Activated T-helper 17 cell treated with anti-CD3 and anti-CD28 coated beads, Interleukin-2, amount 50 U/mL, for 72 hours (primary cell): ENCODE measurements around the gene TUBGCP3. TPM values are rescaled to one million over a fixed set of nuclear protein-coding genes. Genes with fewer than 3 reads are reported as not detected.

ENCODE experiments used
- ATAC-seq: fragments of 150-1000 bp; cut with Tn5 transposase; replicated peaks from 2 replicates; pipeline ENCODE4 v1.10.0; 2021; ENCODE audit warnings: mild to moderate bottlenecking, moderate library complexity
- H3K27ac Mint-ChIP-seq: one replicate; pipeline ENCODE4 v1.8.0; 2022; ENCODE audit warnings: mixed read lengths
- H3K27me3 Mint-ChIP-seq: one replicate; pipeline ENCODE4 v1.8.0; 2022; ENCODE audit warnings: mixed read lengths
- H3K36me3 Mint-ChIP-seq: one replicate; pipeline ENCODE4 v1.8.0; 2022; ENCODE audit warnings: low read depth, mild to moderate bottlenecking, mixed read lengths
- H3K4me1 Mint-ChIP-seq: one replicate; pipeline ENCODE4 v1.8.0; 2022; ENCODE audit warnings: mixed read lengths
- H3K4me3 Mint-ChIP-seq: one replicate; pipeline ENCODE4 v1.8.0; 2022; ENCODE audit warnings: mild to moderate bottlenecking, mixed read lengths
- H3K9me3 Mint-ChIP-seq: one replicate; pipeline ENCODE4 v1.8.0; 2022; ENCODE audit warnings: mixed read lengths
- total RNA-seq, 2 donors: library from RNA; stranded (reverse); gene quantifications; one replicate each; pipeline ENCODE4 v1.2.3, GENCODE V29; 2022

Gene TUBGCP3
- total RNA-seq, 2 donors from 2014 or later = 31.3 to 46.4 TPM

- H3K4me3 Mint-ChIP-seq = no peak overlapping the region
- H3K27ac Mint-ChIP-seq = no peak overlapping the region
- H3K9me3 Mint-ChIP-seq = peaks cover 4% of the 10 kb centered on the region
- H3K27me3 Mint-ChIP-seq = no peaks in the 10 kb centered on the region
- ATAC-seq = no peak
- no peaks in the 10 kb centered on the region for H3K36me3 Mint-ChIP-seq
- no peaks in the 10 kb centered on the region for H3K4me1 Mint-ChIP-seq
Observed at GRCh38 chr13:112477070-112477619, 110.8 kb downstream of the TUBGCP3 start.

GRCh38 chr13:112475889-112476288 is 112.1 kb downstream of the TUBGCP3 start:
- no peaks in the 10 kb centered on the region for H3K9me3 Mint-ChIP-seq
- H3K4me3 Mint-ChIP-seq = no peak overlapping the region
- no peak for ATAC-seq
- H3K27me3 Mint-ChIP-seq = no peaks in the 10 kb centered on the region
- no peaks in the 10 kb centered on the region for H3K36me3 Mint-ChIP-seq
- H3K4me1 Mint-ChIP-seq = no peaks in the 10 kb centered on the region
- H3K27ac Mint-ChIP-seq = no peak overlapping the region

GRCh38 chr13:112474869-112475268 is 113.1 kb downstream of the TUBGCP3 start:
- Mint-ChIP-seq H3K9me3 (no peaks in the 10 kb centered on the region), H3K36me3 (no peaks in the 10 kb centered on the region), H3K27me3 (no peaks in the 10 kb centered on the region), H3K4me1 (no peaks in the 10 kb centered on the region), H3K4me3 (no peak overlapping the region), H3K27ac (no peak overlapping the region)
- no peak for ATAC-seq

DNA sequence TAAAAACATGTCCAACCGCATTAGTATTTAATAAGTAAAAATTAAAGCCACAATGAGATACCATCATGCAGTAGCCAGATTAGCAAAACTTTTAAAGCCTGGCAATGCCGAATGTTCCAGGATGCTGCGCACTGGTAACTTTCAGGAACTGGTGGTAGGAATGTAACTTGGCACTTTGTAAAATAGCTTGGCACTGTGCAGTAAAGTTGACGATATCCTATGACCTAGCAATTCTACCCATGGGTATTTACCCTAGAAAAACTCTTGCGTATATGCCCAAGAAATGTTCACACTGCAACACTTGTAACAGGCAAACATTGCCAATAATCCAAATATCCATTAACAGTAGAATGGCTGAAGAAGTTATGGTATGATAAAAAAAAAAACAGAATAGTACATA is 114.1 kb downstream of the TUBGCP3 start:
- Mint-ChIP-seq H3K27me3 (no peaks in the 10 kb centered on the region), H3K4me1 (no peaks in the 10 kb centered on the region)

DNA sequence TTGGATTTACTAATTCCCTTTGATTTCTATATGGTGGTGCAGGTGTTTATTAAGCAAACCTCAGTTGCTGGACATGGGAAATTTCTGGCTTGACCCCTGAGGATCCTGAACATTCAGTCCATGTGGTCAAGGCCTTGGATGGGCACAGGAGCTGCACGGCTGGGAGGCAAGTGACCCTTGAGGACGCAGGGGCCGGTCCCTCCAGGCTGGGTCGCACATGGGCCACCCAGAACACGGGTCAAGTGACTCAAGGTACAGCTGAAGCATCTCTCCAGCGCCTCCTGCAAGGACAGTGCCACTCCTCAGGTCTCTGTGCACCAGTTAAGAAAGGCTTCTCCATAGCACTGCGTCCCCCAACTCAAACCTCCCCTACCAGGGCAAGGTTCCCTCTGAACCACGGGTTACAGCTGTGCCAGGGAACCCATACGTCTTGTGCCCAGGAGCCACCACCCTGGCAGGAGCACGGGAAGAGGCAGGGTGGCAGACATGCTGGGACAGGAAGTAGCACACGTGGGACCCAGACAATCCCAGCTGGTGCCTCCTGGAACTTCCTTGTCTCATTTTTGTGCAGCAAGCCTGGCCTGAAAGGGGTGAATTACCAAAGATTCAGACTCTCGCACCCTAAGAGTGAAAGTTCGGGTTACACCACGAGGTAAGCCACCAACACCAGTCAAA is 118.7 kb downstream of the TUBGCP3 start:
- Mint-ChIP-seq H3K27ac (no peak overlapping the region), H3K4me3 (no peak overlapping the region), H3K9me3 (no peaks in the 10 kb centered on the region), H3K27me3 (no peaks in the 10 kb centered on the region), H3K36me3 (no peaks in the 10 kb centered on the region), H3K4me1 (no peaks in the 10 kb centered on the region)
- ATAC-seq = no peak

More for the DNA sequence above, 114.1 kb downstream of the TUBGCP3 start:
- no peaks in the 10 kb centered on the region for H3K9me3 Mint-ChIP-seq
- no peak overlapping the region for H3K4me3 Mint-ChIP-seq
- ATAC-seq = no peak
- no peak overlapping the region for H3K27ac Mint-ChIP-seq
- H3K36me3 Mint-ChIP-seq = no peaks in the 10 kb centered on the region

- Mint-ChIP-seq H3K27ac (no peak overlapping the region), H3K4me3 (no peak overlapping the region), H3K27me3 (no peaks in the 10 kb centered on the region), H3K36me3 (no peaks in the 10 kb centered on the region), H3K4me1 (no peaks in the 10 kb centered on the region), H3K9me3 (no peaks in the 10 kb centered on the region)
- no peak for ATAC-seq
Observed at GRCh38 chr13:112468069-112468468, 119.9 kb downstream of the TUBGCP3 start.

DNA sequence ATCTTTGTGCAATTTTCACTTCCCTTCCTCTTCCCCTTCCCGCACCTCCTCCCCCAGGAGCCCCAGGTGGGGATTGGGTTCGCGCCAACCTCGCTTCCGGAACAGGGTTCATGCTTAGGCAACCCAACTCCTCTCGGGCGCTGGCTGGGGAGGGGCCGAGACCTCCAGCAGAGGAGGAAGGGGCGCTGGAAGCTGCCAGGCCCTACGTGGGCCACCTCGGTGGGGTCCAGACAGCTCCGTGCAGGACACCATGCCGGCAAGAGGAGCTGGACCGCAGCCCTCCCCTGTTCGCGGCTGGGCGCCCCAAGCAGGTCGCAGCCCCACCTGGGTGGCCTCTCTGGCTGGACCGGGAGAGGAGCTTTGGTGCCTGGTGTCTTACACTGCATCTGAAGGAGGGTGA is 120.7 kb downstream of the TUBGCP3 start:
- H3K36me3 Mint-ChIP-seq = no peaks in the 10 kb centered on the region
- peaks cover 5% of the 10 kb centered on the region for H3K9me3 Mint-ChIP-seq
- H3K4me1 Mint-ChIP-seq = no peaks in the 10 kb centered on the region
- peaks cover 5% of the 10 kb centered on the region for H3K27me3 Mint-ChIP-seq
- H3K4me3 Mint-ChIP-seq = no peak overlapping the region
- ATAC-seq = no peak
- H3K27ac Mint-ChIP-seq = no peak overlapping the region

DNA sequence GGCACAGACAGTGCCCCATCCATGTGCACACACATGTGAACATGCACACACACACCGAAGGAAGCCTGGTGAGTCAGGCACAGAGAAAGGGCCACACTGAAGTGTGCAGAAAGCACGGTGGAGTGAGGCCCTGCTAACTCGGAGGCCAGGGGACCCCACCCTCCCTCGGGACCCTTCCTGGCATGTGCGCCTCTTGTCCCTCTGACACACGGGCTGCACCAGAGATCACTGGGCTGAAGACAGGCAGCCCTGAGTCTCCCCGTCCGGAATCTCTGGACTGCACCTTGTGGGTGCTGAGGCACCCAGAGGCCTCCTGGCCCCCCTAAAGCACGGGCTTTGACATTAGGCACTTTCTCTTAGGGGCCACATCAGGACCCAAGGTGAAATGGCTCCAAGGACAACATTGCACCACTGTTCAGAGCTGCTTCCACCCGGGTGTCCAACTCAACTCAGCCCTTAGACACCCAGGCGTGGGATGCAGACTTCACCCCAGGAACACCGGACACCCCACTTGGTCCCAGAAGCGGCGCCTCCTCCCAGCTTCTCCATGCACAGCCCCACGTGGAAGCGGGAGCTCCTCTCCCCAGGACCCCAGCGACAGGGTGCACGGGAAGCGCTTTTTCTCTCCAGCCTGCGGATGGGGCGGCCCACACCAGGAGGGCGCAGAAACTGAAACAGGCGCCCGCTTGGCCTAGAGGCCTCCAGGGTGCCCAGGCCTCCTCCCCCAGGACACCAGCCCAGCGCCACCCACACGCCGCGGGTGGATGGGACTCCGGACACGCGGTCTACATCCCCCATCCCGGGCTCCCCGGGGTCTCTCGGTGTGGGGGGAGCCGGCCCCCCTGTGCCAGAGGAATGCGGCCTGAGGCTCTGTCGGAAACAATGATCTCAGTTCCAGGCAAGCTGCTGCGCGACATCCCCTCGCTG is 121.6 kb downstream of the TUBGCP3 start:
- H3K4me3 Mint-ChIP-seq = no peak overlapping the region
- H3K27me3 Mint-ChIP-seq = peaks cover 10% of the 10 kb centered on the region
- ATAC-seq = no peak
- H3K4me1 Mint-ChIP-seq = no peaks in the 10 kb centered on the region
- H3K9me3 Mint-ChIP-seq = peaks cover 9% of the 10 kb centered on the region
- H3K36me3 Mint-ChIP-seq = no peaks in the 10 kb centered on the region
- H3K27ac Mint-ChIP-seq = no peak overlapping the region

GRCh38 chr13:112465251-112466131 is 122.5 kb downstream of the TUBGCP3 start:
- no peak for ATAC-seq
- Mint-ChIP-seq H3K4me1 (no peaks in the 10 kb centered on the region), H3K36me3 (no peaks in the 10 kb centered on the region), H3K9me3 (peaks cover 9% of the 10 kb centered on the region), H3K27me3 (peaks cover 10% of the 10 kb centered on the region), H3K27ac (no peak overlapping the region), H3K4me3 (no peak overlapping the region)

DNA sequence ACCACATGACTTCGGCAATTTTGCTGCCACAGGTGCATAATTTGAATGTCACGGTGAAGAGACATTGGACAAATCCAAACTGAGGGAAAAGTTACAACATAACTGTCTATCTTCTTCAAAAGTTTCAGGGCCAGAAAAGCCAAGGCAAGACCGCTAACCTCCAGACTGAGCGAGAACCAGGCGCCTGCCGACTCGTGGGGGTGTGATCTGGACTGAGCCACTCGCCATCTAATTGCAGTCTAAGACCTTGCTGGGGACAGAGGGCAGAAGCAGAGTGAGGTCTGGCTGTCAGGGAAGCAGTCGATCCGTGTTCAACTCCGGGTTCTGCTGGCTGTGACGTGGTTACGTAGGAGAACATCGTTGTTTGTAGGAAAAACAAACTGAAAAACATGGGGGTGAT is 123.2 kb downstream of the TUBGCP3 start:
- H3K9me3 Mint-ChIP-seq = peaks cover 14% of the 10 kb centered on the region
- H3K27me3 Mint-ChIP-seq = peaks cover 11% of the 10 kb centered on the region
- no peaks in the 10 kb centered on the region for H3K4me1 Mint-ChIP-seq
- H3K36me3 Mint-ChIP-seq = no peaks in the 10 kb centered on the region
- no peak overlapping the region for H3K4me3 Mint-ChIP-seq
- ATAC-seq = no peak
- no peak overlapping the region for H3K27ac Mint-ChIP-seq

- Mint-ChIP-seq H3K36me3 (no peaks in the 10 kb centered on the region), H3K27me3 (peaks cover 15% of the 10 kb centered on the region), H3K9me3 (peaks cover 18% of the 10 kb centered on the region), H3K4me1 (no peaks in the 10 kb centered on the region), H3K27ac (no peak overlapping the region), H3K4me3 (no peak overlapping the region)
- ATAC-seq = no peak
Observed at GRCh38 chr13:112462408-112462807, 125.5 kb downstream of the TUBGCP3 start.

DNA sequence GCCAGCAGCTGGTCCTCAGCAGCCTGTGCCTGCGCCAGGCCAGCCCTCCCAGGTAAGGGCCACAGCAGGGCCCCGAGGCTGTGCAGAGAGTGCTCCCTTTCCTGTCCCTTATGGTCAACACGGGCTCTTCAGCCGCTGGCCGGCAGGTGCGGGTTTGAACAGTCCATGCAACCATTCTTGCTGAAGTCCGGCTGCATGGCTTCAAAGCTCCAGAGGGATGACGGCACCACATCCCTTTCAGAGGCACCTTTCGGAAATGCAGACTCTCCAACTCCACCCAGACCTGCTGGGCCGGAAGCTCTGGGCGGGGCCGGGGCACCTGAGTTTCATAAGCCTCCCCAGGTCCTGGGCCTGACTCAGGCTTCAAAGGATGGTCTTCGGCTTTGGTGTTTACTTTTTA is 130.5 kb downstream of the TUBGCP3 start:
- no peak for ATAC-seq
- H3K27me3 Mint-ChIP-seq = peaks cover 16% of the 10 kb centered on the region
- peaks cover 16% of the 10 kb centered on the region for H3K9me3 Mint-ChIP-seq
- no peak overlapping the region for H3K27ac Mint-ChIP-seq
- no peaks in the 10 kb centered on the region for H3K4me1 Mint-ChIP-seq
- H3K4me3 Mint-ChIP-seq = no peak overlapping the region
- H3K36me3 Mint-ChIP-seq = no peaks in the 10 kb centered on the region

DNA sequence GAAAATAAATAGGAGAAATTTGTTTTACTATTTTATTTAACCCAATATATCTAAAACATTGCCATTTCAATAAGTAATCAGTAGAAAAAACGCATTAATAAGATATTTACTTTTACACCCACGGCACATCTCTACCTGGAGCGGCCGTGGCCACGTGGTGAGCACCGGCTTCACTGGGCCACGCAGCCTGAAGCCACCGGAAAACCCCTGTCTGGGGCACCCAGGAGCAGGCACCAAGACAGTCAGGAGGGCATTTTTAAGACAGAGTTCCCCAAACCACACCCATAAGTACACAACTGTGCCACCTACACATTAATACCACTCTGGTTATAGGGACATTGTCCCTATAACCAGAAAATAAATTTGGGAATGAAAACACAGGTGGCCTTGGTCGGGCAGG is 130.9 kb downstream of the TUBGCP3 start:
- Mint-ChIP-seq H3K27ac (no peak overlapping the region), H3K4me1 (no peaks in the 10 kb centered on the region), H3K9me3 (peaks cover 11% of the 10 kb centered on the region), H3K27me3 (peaks cover 12% of the 10 kb centered on the region), H3K36me3 (no peaks in the 10 kb centered on the region), H3K4me3 (no peak overlapping the region)
- ATAC-seq = no peak
